SIG-M5 treated with dmso at 0.1 percent for 504 hours (cell line): Measurements from ENCODE around the gene HOXA10.

Experiments used
- DNase-seq: peaks from one replicate; lab custom pipeline; 2025; ENCODE audit not compliant: unreplicated experiment; lab: John Stamatoyannopoulos, UW

The HOXA10 gene

GRCh38 chr7:27168265-27168947, 5.7 kb downstream of the HOXA10 start:
- DNase-seq = no peak

DNA sequence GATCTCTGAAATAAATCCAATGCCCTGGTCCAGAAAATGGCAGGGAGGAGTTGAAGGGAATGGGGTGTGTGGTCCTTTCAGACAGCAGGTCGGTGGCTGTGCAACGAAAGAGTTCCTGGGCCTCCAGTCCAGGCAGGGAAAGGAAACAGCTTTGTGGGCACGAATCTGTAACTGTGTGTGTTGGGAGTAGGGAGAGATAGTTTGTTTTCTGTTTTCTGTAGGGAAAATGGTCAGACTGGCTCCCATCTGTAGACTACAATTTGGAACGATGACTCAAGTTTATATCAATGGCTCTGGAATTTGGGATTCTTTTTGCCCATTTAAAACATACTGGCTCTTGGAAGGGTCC, 6.2 kb downstream of the HOXA10 start:
- DNase-seq = no peak

- DNase-seq = no peak
Measured at GRCh38 chr7:27166531-27167505, 7.3 kb downstream of the HOXA10 start.

- no peak for DNase-seq
Measured at GRCh38 chr7:27165996-27166530, 8.1 kb downstream of the HOXA10 start.

GRCh38 chr7:27165089-27165995, 8.8 kb downstream of the HOXA10 start, which contains the start of gene HOXA9:
Gene HOXA9 (minus strand): TSS chr7:27165537. CDS start chr7:27165457, 80 bp downstream.
- DNase-seq = peak; percentile 24

DNA sequence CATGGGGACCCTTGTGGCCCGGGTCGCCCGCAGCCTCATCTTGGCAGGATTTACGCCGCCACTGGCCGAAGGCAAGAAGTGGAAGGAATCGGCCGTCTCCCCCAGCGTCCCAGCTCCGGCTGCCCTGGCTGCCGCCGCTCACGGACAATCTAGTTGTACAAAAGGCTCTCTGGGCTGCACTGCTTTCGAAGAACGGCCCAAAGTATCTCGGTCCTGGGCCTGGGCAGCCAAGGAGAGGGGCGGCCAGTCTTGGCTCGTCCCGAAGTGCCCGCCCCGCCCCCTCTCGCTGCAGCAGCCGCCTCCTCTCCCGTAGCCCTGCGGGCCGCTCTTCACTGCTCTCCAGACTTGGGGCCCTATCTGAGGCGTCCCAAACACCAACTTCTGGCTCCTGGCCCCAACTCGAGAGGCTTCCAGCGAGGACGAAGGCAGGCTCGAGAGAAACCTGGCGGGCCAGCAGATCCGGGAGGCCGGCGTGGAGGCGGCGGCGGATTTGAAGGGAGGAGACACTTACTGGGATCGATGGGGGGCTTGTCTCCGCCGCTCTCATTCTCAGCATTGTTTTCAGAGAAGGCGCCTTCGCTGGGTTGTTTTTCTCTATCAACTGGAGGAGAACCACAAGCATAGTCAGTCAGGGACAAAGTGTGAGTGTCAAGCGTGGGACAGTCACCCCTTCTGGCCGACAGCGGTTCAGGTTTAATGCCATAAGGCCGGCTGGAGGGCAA, 9.6 kb downstream of the HOXA10 start:
- DNase-seq = no peak

DNA sequence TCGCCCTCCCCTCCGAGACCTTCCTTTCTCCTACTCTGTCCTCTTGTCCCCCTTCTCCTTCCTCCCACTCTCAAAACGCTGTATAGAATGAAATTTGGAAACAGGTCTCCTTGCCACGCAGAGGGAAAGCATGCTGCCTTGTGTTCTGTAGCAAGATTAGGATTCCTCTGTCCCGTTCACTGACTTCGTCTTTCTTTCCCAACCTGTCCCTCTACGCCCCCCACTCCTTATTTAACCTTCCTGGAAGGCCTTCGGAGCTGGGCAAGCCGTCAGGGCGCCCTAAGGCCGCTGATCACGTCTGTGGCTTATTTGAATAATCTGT, 10.1 kb downstream of the HOXA10 start:
- DNase-seq = no peak

DNA sequence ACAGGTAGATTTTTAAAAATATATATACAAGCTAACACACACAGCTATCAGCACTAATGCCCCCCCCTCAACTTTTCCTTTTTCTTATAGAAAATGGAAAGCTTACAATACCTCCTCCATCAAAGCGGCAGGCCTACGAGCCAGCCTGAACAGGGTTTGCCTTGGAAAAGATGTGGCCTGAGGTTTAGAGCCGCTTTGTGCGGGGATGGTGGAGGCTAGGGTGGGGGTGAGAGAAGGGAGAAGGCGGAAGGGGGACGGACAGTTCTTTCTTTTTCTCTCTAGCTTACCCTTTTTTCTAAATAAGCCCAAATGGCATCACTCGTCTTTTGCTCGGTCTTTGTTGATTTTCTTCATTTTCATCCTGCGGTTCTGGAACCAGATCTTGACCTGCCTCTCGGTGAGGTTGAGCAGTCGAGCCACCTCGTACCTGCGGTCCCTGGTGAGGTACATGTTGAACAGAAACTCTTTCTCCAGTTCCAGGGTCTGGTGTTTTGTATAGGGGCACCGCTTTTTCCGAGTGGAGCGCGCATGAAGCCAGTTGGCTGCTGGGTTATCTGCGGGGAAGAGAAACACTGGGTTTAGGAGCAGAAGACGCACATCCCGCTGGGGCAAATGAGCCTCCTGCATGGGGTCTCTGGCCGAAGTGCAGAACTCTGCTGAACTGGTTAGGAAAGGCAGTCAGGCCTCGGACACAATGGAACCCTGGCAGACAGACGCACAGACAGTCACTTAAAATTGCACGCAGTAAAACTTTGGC, 10.7 kb downstream of the HOXA10 start:
- DNase-seq = no peak

DNA sequence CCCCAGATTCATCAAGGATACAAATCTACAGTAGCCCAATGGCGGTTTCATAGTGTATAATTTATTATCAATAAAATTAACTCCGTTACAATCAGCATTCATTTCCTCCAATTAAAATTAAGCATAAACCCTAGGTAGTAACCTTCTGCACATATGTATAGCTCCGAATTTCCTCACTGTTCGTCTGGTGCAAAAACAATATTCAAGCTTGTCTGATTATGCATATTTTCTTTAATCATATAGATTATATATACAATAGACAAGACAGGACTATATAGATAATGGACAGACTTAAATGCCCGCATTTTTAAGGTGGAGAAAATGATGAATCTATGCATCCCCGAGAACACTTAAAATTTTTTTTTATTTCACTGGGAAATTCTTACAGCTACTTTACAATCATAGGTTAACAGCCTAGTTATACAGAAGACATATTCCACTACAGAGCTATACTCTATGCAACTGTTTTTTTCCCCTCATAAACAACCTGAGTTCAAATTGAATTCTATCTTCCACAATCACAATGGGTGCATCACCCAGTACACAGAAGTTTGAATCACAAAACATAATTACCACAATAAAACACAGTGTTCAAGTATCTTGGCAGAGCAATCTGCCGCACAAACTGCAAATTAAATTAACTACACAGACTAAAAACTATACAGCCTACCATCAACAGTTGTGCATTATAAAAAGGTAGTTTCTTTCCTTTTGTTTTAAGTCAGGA, 11.4 kb downstream of the HOXA10 start:
- no peak for DNase-seq

GRCh38 chr7:27161721-27162560, 12.2 kb downstream of the HOXA10 start:
- DNase-seq = no peak

- peak; percentile 57 for DNase-seq
Measured at GRCh38 chr7:27161214-27161720, 12.9 kb downstream of the HOXA10 start.

DNA sequence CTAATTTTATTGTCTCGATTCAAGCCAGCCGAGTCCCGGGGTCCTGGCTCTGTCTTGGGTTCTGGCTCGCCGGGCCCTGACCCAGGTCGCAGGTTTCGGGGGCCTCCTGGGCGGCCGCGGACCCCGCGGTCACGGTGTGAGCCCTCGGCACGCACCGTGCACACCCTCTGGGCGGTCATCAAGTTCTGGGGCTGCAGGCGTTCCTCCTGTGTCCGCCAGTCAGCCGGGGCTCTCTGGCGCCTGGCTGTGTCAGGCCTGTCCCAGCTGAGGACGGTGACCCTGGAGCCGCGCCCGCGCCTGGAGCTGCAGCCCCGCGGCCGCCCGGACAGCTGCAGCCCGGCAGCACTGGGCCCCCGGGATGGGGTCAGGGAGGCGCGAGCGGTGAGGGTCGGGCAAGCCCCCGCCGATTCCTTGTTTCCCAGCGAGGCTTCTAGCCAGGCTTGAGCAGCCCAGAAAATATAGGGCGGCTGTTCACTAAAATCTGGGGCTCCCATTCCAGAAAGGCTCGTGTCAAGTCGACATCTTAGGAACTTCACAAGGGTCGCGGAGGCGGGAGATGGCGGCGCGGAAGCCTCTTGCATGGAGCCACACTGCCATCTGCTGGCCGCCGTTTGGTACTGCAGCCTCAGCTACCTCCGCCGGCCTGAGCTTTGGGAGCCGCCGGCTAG, 13.4 kb downstream of the HOXA10 start:
- DNase-seq = peak; percentile 83

DNA sequence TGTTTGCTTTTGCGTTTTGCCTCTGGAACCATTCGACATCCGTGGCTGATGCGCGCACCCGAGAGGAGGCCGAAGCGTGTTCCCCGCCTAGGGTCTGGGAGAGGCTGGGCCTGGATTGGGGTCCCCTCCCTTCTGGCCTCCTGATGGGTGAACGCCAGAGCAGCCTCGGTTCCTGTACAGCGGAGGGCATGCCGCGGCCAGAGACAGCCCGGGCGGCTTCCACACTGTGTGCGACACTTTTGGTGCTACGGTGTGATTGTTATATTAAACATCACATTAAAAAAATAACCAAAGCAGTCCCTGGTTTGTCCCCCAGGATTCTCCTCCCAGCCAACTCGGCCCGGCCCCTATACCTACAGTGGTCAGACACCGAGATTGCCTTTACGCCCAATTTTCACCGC, 14.0 kb downstream of the HOXA10 start:
- DNase-seq = no peak

- no peak for DNase-seq
Measured at GRCh38 chr7:27159266-27160144, 14.6 kb downstream of the HOXA10 start.

DNA sequence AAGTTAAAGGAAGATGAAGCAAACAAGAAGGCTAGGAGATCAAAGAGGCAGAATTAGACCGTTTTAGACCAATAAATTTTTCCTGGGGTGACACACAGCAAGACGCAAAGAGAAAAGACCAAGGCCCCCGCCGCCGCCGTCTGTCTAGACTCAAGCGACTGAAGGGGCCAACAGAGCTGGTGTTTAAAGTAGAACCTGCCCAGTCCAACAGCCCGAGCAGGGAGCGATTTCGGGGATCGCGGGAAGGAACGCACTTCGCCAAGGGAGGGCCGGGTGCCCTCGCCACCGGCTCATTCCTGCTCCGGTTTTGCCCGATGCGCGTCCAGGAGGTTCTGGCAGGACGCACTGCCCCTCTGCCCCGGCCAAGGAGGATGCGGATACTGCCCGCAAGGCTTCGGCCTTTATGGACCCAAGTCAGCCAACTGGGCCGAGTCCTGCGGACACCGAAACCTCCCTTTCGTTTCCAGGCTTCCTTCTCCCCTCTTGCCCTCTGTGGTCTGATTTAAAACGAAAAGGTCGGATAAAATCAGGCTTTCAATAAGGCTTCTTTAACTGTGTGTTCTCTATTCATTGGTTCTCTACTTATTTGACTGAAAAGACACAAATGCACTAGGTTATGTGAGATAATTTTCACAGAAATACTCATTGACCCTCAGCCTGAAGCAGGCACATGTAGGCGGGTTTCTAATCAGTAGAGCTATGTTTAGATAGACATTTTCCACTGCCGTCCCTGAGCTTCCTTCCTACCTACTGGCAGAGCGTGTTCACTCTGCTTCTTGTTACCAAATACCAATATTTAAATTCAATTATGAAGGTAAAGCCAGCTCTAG, 15.5 kb downstream of the HOXA10 start:
- DNase-seq = no peak
